ENCODE measurements around the gene ZNF778. TPM values are rescaled to one million over a fixed set of nuclear protein-coding genes. Genes with fewer than 3 reads are reported as not detected.

Gene ZNF778
- total RNA-seq, 1 experiment from 2014 or later = 31.2 TPM

DNA sequence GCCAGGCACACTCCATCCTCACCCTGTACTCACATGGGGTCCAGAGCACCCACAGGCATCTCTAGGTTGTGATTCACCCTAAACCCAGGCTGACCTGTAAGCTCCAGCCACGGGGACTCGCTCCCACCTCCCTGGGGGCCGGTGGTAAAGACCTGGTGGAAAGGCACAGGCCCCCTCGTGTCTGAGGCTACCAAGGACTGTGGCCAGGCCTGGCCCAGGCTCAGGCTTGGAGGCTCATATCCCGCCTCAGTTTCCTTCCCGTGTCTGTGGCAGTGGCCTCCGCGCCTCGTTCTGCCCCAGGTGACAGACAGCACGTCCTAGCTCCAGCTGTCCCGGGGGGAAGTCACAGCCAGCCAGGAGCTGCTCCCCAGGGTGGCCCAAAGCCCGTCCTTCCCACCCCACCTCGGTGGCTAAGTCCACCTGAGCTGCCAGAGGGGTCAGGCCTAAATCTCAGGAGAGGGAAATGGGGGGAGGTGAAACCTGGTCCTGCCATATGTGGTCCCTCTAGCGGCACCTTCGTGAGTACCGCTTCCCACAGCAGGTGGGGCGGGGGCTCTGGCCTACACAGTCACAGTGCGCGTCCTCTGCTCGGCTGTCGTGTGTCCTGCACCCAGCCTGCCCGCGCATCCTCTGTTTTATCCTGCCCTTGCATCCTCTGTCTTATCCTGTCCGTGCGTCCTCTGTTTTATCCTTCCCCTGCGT, 33.4 kb upstream of the ZNF778 start (continued):
- TF ChIP-seq, protein P1, sequence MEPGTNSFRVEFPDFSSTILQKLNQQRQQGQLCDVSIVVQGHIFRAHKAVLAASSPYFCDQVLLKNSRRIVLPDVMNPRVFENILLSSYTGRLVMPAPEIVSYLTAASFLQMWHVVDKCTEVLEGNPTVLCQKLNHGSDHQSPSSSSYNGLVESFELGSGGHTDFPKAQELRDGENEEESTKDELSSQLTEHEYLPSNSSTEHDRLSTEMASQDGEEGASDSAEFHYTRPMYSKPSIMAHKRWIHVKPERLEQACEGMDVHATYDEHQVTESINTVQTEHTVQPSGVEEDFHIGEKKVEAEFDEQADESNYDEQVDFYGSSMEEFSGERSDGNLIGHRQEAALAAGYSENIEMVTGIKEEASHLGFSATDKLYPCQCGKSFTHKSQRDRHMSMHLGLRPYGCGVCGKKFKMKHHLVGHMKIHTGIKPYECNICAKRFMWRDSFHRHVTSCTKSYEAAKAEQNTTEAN (CRISPR knock-in tag; IDR thresholded peaks at IDR 0.05) = no peak
- TF ChIP-seq, protein P2, sequence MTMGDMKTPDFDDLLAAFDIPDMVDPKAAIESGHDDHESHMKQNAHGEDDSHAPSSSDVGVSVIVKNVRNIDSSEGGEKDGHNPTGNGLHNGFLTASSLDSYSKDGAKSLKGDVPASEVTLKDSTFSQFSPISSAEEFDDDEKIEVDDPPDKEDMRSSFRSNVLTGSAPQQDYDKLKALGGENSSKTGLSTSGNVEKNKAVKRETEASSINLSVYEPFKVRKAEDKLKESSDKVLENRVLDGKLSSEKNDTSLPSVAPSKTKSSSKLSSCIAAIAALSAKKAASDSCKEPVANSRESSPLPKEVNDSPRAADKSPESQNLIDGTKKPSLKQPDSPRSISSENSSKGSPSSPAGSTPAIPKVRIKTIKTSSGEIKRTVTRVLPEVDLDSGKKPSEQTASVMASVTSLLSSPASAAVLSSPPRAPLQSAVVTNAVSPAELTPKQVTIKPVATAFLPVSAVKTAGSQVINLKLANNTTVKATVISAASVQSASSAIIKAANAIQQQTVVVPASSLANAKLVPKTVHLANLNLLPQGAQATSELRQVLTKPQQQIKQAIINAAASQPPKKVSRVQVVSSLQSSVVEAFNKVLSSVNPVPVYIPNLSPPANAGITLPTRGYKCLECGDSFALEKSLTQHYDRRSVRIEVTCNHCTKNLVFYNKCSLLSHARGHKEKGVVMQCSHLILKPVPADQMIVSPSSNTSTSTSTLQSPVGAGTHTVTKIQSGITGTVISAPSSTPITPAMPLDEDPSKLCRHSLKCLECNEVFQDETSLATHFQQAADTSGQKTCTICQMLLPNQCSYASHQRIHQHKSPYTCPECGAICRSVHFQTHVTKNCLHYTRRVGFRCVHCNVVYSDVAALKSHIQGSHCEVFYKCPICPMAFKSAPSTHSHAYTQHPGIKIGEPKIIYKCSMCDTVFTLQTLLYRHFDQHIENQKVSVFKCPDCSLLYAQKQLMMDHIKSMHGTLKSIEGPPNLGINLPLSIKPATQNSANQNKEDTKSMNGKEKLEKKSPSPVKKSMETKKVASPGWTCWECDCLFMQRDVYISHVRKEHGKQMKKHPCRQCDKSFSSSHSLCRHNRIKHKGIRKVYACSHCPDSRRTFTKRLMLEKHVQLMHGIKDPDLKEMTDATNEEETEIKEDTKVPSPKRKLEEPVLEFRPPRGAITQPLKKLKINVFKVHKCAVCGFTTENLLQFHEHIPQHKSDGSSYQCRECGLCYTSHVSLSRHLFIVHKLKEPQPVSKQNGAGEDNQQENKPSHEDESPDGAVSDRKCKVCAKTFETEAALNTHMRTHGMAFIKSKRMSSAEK (CRISPR knock-in tag; IDR thresholded peaks at IDR 0.05; ENCODE audit: borderline replicate concordance) = no peak

DNA sequence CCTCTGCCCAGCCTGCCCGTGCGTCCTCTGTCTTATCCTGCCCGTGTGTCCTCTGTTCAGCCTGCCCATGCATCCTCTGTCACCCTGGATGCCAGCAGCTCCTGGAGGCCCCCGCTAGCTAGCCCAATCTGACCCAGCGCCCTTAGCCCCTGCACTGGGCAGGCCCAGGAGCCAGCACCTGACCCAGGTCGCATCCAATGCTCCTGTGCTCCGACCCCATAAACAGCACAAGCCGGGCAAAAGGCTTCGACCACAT, 32.9 kb upstream of the ZNF778 start:
- ATAC-seq = no peak
- Mint-ChIP-seq H3K27ac (no peak overlapping the region; the same call in 1 of the 2 replicates), H3K4me1 (no peaks in the 10 kb centered on the region), H3K36me3 (no peaks in the 10 kb centered on the region), H3K9me3 (no peaks in the 10 kb centered on the region), H3K27me3 (ENCODE audit: low read depth) (peaks cover 2% of the 10 kb centered on the region; the same call in 1 of the 2 replicates), H3K4me3 (no peak overlapping the region)
- POLR2A ChIA-PET = no interaction called here
- TF ChIP-seq SOX15 (CRISPR knock-in tag; IDR thresholded peaks at IDR 0.05) (no peak), MXD4 (CRISPR knock-in tag; IDR thresholded peaks at IDR 0.05; ENCODE audit: borderline replicate concordance) (no peak), PRRX2 (CRISPR knock-in tag; IDR thresholded peaks at IDR 0.05) (no peak), ZNF317 (CRISPR knock-in tag; IDR thresholded peaks at IDR 0.05; ENCODE audit: borderline replicate concordance, low read depth) (no peak)
- TF ChIP-seq, protein P1 (CRISPR knock-in tag; IDR thresholded peaks at IDR 0.05) = no peak
- TF ChIP-seq, protein P3, sequence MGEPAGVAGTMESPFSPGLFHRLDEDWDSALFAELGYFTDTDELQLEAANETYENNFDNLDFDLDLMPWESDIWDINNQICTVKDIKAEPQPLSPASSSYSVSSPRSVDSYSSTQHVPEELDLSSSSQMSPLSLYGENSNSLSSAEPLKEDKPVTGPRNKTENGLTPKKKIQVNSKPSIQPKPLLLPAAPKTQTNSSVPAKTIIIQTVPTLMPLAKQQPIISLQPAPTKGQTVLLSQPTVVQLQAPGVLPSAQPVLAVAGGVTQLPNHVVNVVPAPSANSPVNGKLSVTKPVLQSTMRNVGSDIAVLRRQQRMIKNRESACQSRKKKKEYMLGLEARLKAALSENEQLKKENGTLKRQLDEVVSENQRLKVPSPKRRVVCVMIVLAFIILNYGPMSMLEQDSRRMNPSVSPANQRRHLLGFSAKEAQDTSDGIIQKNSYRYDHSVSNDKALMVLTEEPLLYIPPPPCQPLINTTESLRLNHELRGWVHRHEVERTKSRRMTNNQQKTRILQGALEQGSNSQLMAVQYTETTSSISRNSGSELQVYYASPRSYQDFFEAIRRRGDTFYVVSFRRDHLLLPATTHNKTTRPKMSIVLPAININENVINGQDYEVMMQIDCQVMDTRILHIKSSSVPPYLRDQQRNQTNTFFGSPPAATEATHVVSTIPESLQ (CRISPR knock-in tag; IDR thresholded peaks at IDR 0.05) = no peak
- TF ChIP-seq, protein P4, sequence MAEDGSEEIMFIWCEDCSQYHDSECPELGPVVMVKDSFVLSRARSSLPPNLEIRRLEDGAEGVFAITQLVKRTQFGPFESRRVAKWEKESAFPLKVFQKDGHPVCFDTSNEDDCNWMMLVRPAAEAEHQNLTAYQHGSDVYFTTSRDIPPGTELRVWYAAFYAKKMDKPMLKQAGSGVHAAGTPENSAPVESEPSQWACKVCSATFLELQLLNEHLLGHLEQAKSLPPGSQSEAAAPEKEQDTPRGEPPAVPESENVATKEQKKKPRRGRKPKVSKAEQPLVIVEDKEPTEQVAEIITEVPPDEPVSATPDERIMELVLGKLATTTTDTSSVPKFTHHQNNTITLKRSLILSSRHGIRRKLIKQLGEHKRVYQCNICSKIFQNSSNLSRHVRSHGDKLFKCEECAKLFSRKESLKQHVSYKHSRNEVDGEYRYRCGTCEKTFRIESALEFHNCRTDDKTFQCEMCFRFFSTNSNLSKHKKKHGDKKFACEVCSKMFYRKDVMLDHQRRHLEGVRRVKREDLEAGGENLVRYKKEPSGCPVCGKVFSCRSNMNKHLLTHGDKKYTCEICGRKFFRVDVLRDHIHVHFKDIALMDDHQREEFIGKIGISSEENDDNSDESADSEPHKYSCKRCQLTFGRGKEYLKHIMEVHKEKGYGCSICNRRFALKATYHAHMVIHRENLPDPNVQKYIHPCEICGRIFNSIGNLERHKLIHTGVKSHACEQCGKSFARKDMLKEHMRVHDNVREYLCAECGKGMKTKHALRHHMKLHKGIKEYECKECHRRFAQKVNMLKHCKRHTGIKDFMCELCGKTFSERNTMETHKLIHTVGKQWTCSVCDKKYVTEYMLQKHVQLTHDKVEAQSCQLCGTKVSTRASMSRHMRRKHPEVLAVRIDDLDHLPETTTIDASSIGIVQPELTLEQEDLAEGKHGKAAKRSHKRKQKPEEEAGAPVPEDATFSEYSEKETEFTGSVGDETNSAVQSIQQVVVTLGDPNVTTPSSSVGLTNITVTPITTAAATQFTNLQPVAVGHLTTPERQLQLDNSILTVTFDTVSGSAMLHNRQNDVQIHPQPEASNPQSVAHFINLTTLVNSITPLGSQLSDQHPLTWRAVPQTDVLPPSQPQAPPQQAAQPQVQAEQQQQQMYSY (CRISPR knock-in tag; IDR thresholded peaks at IDR 0.05) = no peak
- TF ChIP-seq, protein P2 (CRISPR knock-in tag; IDR thresholded peaks at IDR 0.05; ENCODE audit: borderline replicate concordance) = no peak
- TF ChIP-seq, protein P5, sequence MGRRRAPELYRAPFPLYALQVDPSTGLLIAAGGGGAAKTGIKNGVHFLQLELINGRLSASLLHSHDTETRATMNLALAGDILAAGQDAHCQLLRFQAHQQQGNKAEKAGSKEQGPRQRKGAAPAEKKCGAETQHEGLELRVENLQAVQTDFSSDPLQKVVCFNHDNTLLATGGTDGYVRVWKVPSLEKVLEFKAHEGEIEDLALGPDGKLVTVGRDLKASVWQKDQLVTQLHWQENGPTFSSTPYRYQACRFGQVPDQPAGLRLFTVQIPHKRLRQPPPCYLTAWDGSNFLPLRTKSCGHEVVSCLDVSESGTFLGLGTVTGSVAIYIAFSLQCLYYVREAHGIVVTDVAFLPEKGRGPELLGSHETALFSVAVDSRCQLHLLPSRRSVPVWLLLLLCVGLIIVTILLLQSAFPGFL (CRISPR knock-in tag; IDR thresholded peaks at IDR 0.05; ENCODE audit: borderline replicate concordance) = no peak
- CTCF ChIA-PET = interaction anchor here (2.9 to 3.1 kb wide), 2 partner anchors 11 to 18 kb away, joined by 9 to 12 read pairs; no protein-coding TSS in a partner anchor
- DNase-seq (ENCODE audit: low spot score) = no peak
